ENCODE measurements around the gene HEXA.

HEXA gene

GRCh38 chr15:72319360-72319984, 56.3 kb downstream of the HEXA start:
- DNase-seq (ENCODE audit: low spot score): peak; percentile 52

- no peak for DNase-seq (ENCODE audit: low spot score)
Observed at GRCh38 chr15:72318408-72318942, 57.3 kb downstream of the HEXA start.

GRCh38 chr15:72315706-72316370, 60.0 kb downstream of the HEXA start:
- no peak for DNase-seq (ENCODE audit: low spot score)

- no peak for DNase-seq (ENCODE audit: low spot score)
Observed at GRCh38 chr15:72313881-72314280, 61.9 kb downstream of the HEXA start.

- no peak for DNase-seq (ENCODE audit: low spot score)
Observed at GRCh38 chr15:72313448-72313840, 62.4 kb downstream of the HEXA start.

- peak; percentile 72 for DNase-seq (ENCODE audit: low spot score)
Observed at GRCh38 chr15:72312605-72313447, 63.0 kb downstream of the HEXA start.

GRCh38 chr15:72307026-72307425, 68.8 kb downstream of the HEXA start:
- no peak for DNase-seq (ENCODE audit: low spot score)

GRCh38 chr15:72306211-72306785, 69.5 kb downstream of the HEXA start:
- no peak for DNase-seq (ENCODE audit: low spot score)

- DNase-seq (ENCODE audit: low spot score): no peak
Observed at GRCh38 chr15:72304596-72304995, 71.2 kb downstream of the HEXA start.

GRCh38 chr15:72302955-72303354, 72.9 kb downstream of the HEXA start:
- DNase-seq (ENCODE audit: low spot score): no peak
